Activated T-cell treated with anti-CD3 and anti-CD28 coated beads for 1 hour (primary cell): ENCODE results near the gene C3orf70.

Experiments
- DNase-seq: peaks from one replicate; pipeline ENCODE4 v3.0.0-alpha.2; 2020; ENCODE audit warnings: low read depth

C3orf70 gene

DNA sequence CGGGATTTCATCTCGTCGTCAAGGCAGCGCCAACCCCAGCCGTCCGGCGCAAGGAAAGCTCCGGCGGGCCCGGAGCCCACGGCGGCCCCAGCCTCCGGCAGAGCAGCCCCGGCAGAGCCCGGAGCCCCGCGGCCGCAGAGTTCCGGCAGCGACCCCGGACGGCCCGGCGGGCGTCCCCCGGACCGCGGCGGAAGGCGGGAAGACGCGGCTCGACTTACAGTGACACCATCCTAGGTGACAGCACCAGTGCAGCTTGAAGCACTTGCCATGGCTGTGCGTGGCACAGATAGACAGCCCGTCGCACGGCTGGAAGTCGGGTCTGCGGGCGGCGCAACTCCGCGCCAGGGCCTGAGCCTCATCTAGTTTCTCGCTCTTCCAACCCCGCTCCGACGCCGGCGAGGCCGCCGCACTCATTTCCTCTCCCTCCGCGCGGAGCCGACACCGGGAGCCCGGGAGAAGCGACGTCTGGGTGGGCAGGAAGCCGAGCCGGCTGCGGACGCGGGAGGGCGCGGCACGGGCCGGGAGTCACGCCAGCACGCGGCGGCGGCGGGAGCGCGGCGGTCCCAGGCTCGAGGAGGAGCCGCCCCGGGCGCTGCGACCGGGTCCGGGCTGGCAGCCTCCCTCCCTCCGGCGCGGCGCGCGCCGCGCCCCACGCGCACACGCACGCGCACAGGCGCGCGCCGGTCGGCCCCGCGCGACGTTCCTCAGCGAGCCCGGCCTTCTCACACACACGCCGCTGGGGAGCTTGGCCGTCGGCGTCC lies at the start of gene C3orf70:
Gene C3orf70 (minus strand): TSS at position 651 of the 761 bp plus-strand sequence. CDS start 237 bp downstream, at position 414.
- DNase-seq, result no peak

- DNase-seq, result no peak
These were observed 47.8 kb upstream of the C3orf70 start for GRCh38 chr3:185200639-185201038.

- DNase-seq, result no peak
These were observed 46.8 kb upstream of the C3orf70 start for GRCh38 chr3:185199671-185200070.

- DNase-seq, result no peak
These were observed 46.3 kb upstream of the C3orf70 start for GRCh38 chr3:185199206-185199605.

DNA sequence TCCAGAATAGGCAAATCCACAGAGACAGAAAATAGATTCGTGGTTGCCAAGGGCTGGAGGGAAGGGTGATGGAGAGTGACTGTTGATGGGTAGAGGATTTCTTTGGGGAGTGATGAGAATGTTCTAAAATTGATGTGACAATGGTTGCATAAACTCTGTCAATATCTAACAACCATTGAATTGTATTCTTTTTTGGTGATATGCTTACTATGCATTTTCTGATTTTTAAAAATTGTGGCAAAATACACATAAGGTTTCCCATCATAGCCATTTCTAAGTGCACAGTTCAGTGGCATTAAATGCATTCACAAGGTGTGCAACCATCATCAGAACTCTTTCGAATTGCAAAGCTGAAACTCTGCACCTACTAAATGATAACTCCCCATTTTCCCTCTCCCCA lies 44.2 kb upstream of the C3orf70 start:
- no peak for DNase-seq

- no peak for DNase-seq
These were observed 42.8 kb upstream of the C3orf70 start for GRCh38 chr3:185195652-185196051.

DNA sequence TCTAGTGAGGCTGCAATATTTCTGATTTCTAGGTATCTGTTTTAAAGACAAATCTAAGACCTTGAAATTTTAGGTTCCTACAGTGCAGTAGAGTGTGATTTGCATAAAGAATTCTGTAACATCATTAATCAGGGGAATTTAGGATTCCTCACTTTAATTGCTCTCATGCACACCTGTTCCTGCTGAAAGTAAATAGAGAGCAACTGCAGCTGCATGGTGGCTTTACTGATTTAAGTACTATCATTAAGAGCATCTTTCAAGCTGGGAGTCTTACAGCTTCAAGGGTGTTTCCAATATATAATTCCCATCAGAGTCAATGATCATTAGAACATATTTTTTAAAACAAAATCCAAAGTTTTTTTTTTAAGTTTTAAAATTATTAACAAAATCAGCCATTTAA lies 36.0 kb upstream of the C3orf70 start:
- no peak for DNase-seq

DNA sequence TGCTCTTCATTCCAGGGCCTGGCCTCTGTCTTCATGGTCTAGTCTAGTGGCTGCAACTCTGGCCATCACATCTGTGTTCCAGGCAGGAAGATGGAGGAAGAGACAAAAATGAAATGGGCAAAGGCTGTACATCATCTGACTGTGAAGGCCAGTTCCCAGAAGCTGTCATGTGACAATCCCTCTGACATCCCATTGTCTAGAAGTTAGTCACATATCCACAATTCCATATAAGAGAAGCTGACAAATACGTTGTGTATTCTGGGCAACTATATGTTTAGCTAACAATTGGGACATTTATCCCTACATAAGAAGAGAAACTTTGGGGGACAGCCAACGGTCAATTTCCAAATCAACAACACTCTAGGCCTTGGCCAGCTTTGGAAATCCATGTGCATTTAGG lies 34.5 kb upstream of the C3orf70 start:
- DNase-seq, result no peak

GRCh38 chr3:185176750-185177359 lies 24.0 kb upstream of the C3orf70 start:
- no peak for DNase-seq

GRCh38 chr3:185175370-185175987 lies 22.6 kb upstream of the C3orf70 start:
- no peak for DNase-seq

- no peak for DNase-seq
These were observed 19.5 kb upstream of the C3orf70 start for GRCh38 chr3:185172086-185173049.

- DNase-seq, result no peak
These were observed 11.8 kb upstream of the C3orf70 start for GRCh38 chr3:185164428-185165217.

DNA sequence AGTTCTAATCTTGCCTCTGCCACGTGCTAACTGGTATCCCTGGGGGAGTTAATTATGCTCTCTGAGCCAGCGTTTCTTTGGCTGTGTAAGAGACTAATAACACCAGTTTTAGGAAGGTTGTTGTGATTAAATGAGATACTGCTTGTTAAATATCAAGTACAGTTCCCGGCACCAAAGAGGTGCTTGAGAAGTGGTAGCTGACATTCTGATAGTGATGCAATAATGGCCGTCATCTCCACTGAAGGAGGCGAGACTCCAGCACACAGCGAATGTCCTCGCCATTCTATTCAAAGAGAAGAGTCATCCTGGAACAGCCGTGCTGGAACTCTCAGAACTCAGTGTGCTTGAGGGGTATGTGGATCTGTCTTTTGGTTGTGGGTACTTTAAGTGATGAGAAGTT lies 9.8 kb upstream of the C3orf70 start:
- DNase-seq, result no peak

GRCh38 chr3:185161761-185162160 lies 8.9 kb upstream of the C3orf70 start:
- no peak for DNase-seq

- DNase-seq, result no peak
These were observed 4.5 kb upstream of the C3orf70 start for GRCh38 chr3:185157347-185157746.

DNA sequence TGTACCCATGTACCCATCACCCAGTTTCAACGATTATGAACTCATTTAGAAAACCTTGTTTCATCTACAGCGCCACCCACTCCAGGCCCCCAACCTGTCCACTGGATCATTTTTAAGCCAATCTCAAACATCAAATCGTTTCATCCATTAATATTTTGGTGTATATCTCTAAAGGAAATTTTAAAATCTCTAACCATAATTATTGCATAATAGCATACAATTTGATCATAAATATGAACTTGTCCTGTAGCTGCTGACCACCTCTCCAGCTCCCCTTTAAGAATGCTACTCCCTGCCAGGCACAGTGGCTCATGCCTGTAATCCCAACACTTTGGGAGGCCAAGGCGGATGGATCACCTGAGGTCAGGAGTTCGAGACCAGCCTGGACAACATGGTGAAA lies 2.8 kb upstream of the C3orf70 start:
- no peak for DNase-seq

DNA sequence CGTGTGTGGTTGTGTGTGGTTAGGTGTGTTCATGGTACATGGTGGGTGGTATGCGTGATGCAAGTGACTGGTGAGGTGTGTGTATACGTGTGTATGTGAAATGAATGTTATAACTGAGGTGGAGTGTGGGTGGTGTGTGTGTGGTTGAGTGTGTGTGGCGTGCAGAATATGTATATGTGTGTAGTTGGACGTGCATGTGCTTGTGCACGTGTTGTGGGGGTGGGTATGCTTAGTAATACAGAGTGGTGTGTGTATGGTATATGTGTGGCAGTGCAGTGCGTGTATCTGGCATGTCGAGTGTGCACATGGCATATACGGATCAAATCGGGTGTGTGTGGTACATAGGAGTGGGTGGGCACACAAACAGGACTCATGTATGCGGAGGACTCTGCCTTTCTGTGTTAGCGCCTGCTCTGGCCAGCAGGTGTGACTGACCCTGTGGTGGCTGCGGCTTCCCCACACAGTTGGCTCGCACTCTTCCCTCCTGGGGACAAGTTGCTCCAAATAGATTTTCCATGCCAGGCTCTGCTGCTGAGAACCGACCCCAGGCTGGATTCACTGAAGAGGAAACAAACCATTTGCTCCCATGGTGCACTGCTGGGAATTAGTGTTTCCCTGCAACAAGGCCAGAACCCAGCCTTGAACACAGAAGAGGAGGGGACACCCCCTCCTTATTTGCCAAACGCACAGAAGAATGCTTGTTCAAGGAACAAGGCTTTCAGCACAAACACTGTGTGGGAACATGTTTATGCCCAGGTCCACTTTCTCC lies 1.2 kb upstream of the C3orf70 start:
- DNase-seq, result no peak

DNA sequence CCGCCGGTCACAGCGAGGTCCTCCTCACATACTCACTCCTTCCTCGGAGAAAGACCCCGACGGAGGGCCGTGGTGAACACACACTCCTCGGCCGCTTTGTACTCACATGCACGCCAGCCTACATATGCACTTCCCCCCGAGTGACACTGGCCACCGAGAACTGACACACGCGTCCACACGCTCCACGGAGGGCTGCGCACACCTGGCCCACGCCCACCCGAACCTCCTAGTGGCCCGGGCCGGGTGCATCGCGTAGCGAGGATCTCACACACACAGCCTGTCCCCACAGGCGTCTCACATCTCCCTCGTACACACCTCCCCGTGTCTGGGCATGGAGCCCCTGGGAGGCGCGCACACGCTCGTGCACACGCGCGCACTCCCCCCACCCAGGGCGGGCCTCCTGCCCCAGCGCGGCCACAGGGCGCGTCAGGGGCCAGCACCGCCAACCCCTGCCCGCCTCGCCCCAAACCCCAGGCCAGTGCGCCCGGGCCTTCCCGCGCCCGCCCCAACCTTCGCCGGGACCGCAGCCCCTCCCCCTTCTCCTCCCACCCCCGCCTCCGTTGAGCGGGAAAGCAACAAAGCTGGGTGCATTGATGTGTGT lies 411 bp upstream of the C3orf70 start:
- DNase-seq, result no peak

DNA sequence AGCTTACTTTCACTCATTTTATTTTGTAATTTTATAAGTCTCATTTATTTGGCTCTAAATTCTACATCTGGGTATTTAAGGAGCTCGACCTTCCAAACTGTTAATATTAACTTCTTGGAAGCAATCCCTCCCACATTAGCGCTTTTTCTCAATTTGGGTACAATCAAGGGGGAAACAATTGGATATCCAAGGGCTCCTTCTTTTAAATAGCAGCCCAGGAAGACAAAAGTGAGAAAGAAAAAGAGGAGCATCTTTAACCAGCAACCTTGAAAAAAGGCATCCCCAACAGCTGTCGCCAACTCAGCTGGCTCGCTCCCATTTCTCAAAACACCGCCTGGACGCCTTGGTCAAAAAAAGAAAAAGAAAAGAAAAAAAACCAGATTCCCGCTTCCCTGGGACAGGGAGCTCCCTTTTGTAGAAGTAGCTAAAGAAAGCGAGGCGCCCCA lies 873 bp downstream of the C3orf70 start:
- DNase-seq, result no peak
